Measurements from ENCODE around the gene SMIM10L2A. TPM values are rescaled to one million over a fixed set of nuclear protein-coding genes. Genes with fewer than 3 reads are reported as not detected.

SMIM10L2A gene
- total RNA-seq, 6 donors from 2014 or later, result 0.98 to 4.3 (median 2.0) TPM

- H3K4me1 ChIP-seq, result peaks cover 0 to 2% (median 0%) of the 10 kb centered on the region in 4 donors
- DNase-seq (no peak), ATAC-seq (ENCODE audit: low FRiP score in 2 of 2) (no peak)
- no peak overlapping the region for H3K27ac ChIP-seq
- 69 to 90% methylated on average over 6 to 14 of the region's 16 CpGs for WGBS, 2 donors
- no peak overlapping the region for H3K4me3 ChIP-seq
- no peaks in the 10 kb centered on the region for H3K27me3 ChIP-seq
- no peaks in the 10 kb centered on the region for H3K36me3 ChIP-seq
- TF ChIP-seq POLR2A (IDR thresholded peaks at IDR 0.05) (no peak), EP300 (IDR thresholded peaks at IDR 0.05) (no peak), CTCF (IDR thresholded peaks at IDR 0.05) (no peak), POLR2AphosphoS5 (IDR thresholded peaks at IDR 0.05) (no peak)
- no peaks in the 10 kb centered on the region for H3K9me3 ChIP-seq
These were observed 3.6 kb downstream of the SMIM10L2A start for GRCh38 chrX:135425026-135425965.

- H3K27ac ChIP-seq, result no peak overlapping the region
- TF ChIP-seq POLR2A (IDR thresholded peaks at IDR 0.05), result no peak
- TF ChIP-seq CTCF (IDR thresholded peaks at IDR 0.05), result no peak
- TF ChIP-seq EP300 (IDR thresholded peaks at IDR 0.05), result no peak
- TF ChIP-seq POLR2AphosphoS5 (IDR thresholded peaks at IDR 0.05), result no peak
- no peaks in the 10 kb centered on the region for H3K4me1 ChIP-seq
- no peak for DNase-seq
- no peaks in the 10 kb centered on the region for H3K9me3 ChIP-seq
- no peak overlapping the region for H3K4me3 ChIP-seq
- 78 to 83% methylated on average over 1 of the region's 1 CpG for WGBS, 2 donors
- no peaks in the 10 kb centered on the region for H3K36me3 ChIP-seq
- H3K27me3 ChIP-seq, result no peaks in the 10 kb centered on the region
- no peak for ATAC-seq (ENCODE audit: low FRiP score in 2 of 2)
These were observed 7.7 kb downstream of the SMIM10L2A start for GRCh38 chrX:135429429-135429828.

GRCh38 chrX:135431886-135432285 is 10.1 kb downstream of the SMIM10L2A start:
- Histone ChIP-seq H3K9me3 (no peaks in the 10 kb centered on the region), H3K27ac (no peak overlapping the region), H3K4me1 (no peaks in the 10 kb centered on the region), H3K4me3 (no peak overlapping the region), H3K27me3 (no peaks in the 10 kb centered on the region), H3K36me3 (no peaks in the 10 kb centered on the region)
- DNase-seq, result no peak
- ATAC-seq (ENCODE audit: low FRiP score in 2 of 2), result no peak
- TF ChIP-seq CTCF (IDR thresholded peaks at IDR 0.05), result no peak
- TF ChIP-seq POLR2A (IDR thresholded peaks at IDR 0.05), result no peak
- TF ChIP-seq EP300 (IDR thresholded peaks at IDR 0.05), result no peak
- no peak for TF ChIP-seq POLR2AphosphoS5 (IDR thresholded peaks at IDR 0.05)

GRCh38 chrX:135432453-135432852 is 10.7 kb downstream of the SMIM10L2A start:
- Histone ChIP-seq H3K27ac (no peak overlapping the region), H3K27me3 (no peaks in the 10 kb centered on the region), H3K9me3 (no peaks in the 10 kb centered on the region), H3K4me3 (no peak overlapping the region), H3K36me3 (no peaks in the 10 kb centered on the region), H3K4me1 (no peaks in the 10 kb centered on the region)
- ATAC-seq (ENCODE audit: low FRiP score in 2 of 2) (no peak), DNase-seq (no peak)
- WGBS, 2 donors, result 79 to 81% methylated on average over 6 to 9 of the region's 13 CpGs
- TF ChIP-seq POLR2AphosphoS5 (IDR thresholded peaks at IDR 0.05) (no peak), EP300 (IDR thresholded peaks at IDR 0.05) (no peak), POLR2A (IDR thresholded peaks at IDR 0.05) (no peak), CTCF (IDR thresholded peaks at IDR 0.05) (no peak)
